GM21360 (cell line): Measurements from ENCODE around the gene FCMR.

ENCODE experiments used
- ATAC-seq: cut with Tn5 transposase; IDR thresholded peaks from one replicate; pipeline ENCODE4 v1.9.1; 2021; ENCODE audit warnings: mild to moderate bottlenecking, moderate library complexity; ENCODE audit not compliant: unreplicated experiment

Gene FCMR

DNA sequence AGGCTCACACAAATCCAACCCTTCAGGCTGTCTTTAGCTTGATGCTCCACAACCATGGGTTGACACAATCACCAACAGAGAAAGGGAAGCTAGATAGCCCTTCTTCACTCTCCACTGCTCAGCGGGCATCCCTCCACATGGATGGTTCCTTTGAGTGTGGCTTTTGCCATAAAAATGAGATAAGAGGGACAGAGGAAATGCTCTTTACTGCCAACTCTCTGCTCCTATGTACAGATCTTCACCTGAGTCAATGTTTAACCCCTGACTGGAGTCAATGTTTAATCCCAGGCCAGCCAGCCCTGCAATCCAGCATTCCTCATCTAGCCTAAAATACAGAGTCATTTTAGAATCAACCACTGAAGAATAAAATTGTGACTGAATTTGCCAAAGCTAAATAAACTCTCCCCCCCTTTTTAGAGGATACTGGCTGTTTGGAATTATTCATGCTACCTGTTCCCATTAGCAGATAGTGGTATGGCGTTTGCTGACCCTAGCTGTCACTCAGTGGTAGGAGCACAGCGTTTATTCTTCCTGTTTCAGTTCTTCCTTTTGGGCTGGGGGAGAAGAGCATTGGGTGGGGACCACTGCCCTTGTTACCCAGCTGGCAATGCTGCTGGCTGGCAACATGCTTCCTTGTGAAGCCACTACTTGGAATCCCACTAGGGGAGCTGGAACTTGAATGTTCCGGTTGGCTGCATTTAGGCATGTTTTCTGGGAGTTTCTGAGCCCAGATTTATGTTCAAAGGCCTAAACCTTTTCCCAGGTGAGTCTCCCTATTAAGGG is 29.8 kb upstream of the FCMR start:
- no peak for ATAC-seq

- ATAC-seq = no peak
These were observed 27.9 kb upstream of the FCMR start for GRCh38 chr1:206949641-206950040.

DNA sequence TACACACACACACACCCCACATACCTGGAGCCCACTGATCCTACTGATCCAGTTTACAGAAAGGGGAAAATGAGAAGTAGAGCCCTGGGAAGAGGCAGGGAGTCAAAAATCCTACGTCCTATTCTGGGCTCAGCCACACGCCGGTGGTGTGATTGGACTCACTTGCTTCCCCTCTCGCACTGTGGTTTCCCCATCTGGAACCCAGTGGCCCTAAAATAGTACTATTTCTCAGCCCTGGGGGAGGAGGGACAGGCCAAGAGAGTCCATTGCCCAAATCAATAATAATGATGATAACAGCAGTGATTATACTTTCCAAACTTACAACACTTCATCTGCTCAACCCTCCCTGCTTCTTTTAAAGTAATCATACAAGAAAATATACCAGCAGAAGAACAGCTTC is 27.5 kb upstream of the FCMR start:
- no peak for ATAC-seq

GRCh38 chr1:206947255-206947654 is 25.5 kb upstream of the FCMR start:
- no peak for ATAC-seq

DNA sequence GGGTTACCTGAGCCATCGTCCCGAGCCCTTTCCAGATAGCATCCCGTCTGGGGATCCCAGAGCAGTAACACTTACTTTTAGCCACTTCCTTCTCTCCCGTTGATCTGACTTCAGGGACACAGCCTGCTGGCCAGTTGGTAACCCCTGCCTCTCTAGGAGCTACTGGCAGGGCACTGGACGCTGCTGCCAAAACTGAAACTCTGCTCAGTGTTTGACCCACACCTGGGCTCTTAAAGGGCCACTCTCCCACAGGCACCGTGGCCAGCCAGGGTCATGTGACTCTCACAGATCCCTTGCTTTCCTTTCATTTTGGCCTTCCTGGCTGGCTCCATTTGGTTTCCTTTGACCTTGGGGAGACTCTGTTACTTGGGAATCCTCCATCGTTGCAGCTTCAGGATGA is 24.5 kb upstream of the FCMR start, which contains the start of gene PIGR:
Gene PIGR, minus strand, starts transcription at position 206 of the 400 bp plus-strand sequence. CDS start 5,935 bp downstream, outside the sequence.
- ATAC-seq = no peak

- no peak for ATAC-seq
These were observed 24.0 kb upstream of the FCMR start for GRCh38 chr1:206945779-206946178.

DNA sequence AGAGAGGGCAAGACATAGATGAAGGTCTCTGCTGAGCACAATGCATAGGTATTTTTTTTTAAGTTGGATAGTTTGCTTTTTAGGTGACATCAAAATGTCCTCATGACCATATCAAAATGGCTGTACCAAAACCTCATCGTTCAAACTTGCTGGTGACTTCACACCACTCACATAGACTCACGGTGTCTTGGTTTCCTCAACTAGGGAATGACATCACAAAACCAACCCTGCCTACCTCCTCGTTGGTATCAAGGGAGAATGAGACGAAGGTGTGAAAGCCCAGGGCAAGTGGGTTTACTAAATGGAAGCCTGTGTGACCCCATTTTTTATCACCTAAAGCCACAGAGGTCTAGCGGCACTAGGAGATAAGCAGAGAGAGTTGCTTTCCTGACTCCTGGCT is 23.0 kb upstream of the FCMR start:
- no peak for ATAC-seq

GRCh38 chr1:206941766-206942418 is 20.2 kb upstream of the FCMR start:
- ATAC-seq = no peak

- ATAC-seq = no peak
These were observed 18.8 kb upstream of the FCMR start for GRCh38 chr1:206940588-206940936.

DNA sequence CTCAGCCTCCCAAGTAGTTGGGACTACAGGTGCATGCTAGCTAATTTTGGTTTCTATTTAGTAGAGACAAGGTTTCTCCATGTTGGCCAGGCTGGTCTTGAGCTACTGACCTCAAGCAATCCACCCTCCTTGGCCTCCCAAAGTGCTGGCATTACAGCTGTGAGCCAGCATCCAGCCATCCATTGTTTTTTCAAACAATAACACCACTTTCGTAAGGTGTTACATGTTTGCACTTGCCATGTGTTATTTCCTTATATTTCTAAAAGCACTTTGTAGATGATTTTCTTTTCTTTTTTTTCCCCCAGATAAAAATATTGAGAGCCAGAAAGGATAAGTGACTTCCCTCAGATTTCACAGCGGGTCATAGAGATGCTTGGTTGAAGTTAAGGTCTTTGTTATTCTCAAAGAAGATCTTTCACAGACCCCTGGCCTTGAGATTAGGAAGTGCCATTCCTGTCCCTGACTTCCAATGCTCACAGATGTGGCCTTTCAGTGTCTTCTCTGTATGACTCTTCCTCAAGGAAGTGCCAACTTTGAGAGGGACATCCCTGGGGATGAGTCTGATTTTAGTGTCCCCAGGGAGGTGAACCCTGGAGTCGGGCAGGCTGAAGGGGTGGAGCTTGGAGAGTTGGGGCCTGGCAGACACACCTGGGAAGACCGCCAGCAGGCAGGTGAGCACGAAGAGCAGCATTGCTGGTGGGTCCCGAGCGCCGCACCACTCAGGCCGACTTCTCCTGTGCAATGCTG is 18.3 kb upstream of the FCMR start:
- ATAC-seq = no peak

- no peak for ATAC-seq
These were observed 17.4 kb upstream of the FCMR start for GRCh38 chr1:206939131-206939530.

- ATAC-seq = no peak
These were observed 15.7 kb upstream of the FCMR start for GRCh38 chr1:206937425-206937824.

DNA sequence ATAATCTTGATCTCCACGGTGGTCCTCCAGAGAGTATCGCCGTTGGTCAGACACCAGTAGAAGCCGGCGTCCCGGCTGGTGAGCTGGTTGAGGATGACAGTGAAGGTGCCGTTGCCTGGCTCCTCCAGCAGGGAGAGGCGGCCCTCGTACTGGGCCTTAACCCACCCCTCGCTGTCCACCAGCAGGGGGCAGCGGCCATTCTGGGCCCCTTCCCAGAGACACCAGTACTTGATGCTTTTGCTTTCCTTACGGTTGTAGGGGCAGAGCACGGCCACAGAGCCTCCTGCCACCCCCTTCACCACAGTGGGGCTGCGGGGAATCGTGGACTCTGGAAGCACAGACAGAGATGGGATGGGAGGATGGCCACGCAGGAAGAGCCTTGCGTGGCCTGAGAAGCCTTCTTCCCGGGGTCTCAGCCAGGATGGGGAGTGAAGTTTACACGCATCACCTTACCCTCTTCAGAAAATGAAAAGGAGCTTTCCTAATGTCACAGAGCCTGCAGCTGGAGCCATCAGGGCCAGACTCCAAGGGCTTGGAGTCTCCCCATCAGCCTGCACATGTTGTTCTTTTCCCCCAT is 13.8 kb upstream of the FCMR start:
- ATAC-seq = no peak

GRCh38 chr1:206933333-206933945 is 11.7 kb upstream of the FCMR start:
- no peak for ATAC-seq

GRCh38 chr1:206932177-206932576 is 10.4 kb upstream of the FCMR start:
- ATAC-seq = no peak

- no peak for ATAC-seq
These were observed 10.0 kb upstream of the FCMR start for GRCh38 chr1:206931709-206932108.

DNA sequence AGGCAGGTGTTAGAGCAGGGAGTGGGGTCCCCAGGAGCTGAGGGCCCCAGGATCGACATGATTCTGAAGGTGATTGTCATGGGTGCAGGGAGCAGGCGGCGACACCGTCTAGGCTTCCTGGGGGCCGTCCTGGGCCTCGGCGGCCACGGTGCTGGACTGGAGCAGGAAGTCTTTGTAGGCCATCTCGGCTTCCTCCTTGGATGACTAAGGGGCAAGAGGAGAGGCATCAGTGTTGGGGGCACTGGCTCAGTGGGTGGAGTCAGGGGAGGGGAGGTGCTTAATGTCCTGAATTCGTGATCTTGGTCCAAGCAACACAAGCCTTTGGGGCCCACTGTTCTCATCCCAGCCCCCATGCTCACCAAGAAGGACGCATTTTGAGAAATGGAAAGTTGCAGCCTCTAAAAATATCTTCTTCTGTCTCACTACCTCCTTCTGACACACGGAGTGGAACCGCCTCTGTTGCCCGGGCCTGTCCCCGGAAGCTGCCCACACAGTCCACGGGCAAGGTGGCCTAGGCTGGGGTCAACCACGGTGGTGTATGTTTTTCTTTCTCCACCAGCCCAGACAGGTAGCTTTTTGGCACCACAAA is 8.6 kb upstream of the FCMR start:
- ATAC-seq = peak; percentile 63

GRCh38 chr1:206929524-206929923 is 7.8 kb upstream of the FCMR start:
- no peak for ATAC-seq

- no peak for ATAC-seq
These were observed 4.5 kb upstream of the FCMR start for GRCh38 chr1:206926286-206926685.

GRCh38 chr1:206925106-206925736 is 3.5 kb upstream of the FCMR start:
- peak; percentile 55 for ATAC-seq
